GM19467 (cell line): ENCODE data around the gene CRHBP.
"Not testable (repeated sequence)": the region's sequence is repeated elsewhere in the genome, so short reads cannot be mapped to it uniquely, and the experiment has no call there.

Experiments used
- ATAC-seq: cut with Tn5 transposase; IDR thresholded peaks from one replicate; pipeline ENCODE4 v1.9.1; 2021; ENCODE audit warnings: mild to moderate bottlenecking, moderate library complexity; ENCODE audit not compliant: unreplicated experiment

Gene CRHBP

GRCh38 chr5:76952795-76953536 is at the start of gene CRHBP:
CRHBP (plus strand) TSS chr5:76953045; CDS start chr5:76953135, 90 bp downstream.
- ATAC-seq = no peak

- no peak for ATAC-seq
These were observed 44.7 kb upstream of the CRHBP start for GRCh38 chr5:76908166-76908565.

GRCh38 chr5:76910344-76910933 is 42.4 kb upstream of the CRHBP start:
- ATAC-seq = not testable (repeated sequence)

GRCh38 chr5:76914671-76915070 is 38.2 kb upstream of the CRHBP start:
- not testable (repeated sequence) for ATAC-seq

- no peak for ATAC-seq
These were observed 34.3 kb upstream of the CRHBP start for GRCh38 chr5:76918539-76918938.

- ATAC-seq = no peak
These were observed 32.4 kb upstream of the CRHBP start for GRCh38 chr5:76920491-76920890.

GRCh38 chr5:76926329-76927105 is 26.3 kb upstream of the CRHBP start:
- no peak for ATAC-seq

- no peak for ATAC-seq
These were observed 24.9 kb upstream of the CRHBP start for GRCh38 chr5:76927961-76928360.

- ATAC-seq = no peak
These were observed 22.8 kb upstream of the CRHBP start for GRCh38 chr5:76930083-76930482.

GRCh38 chr5:76938177-76938576 is 14.7 kb upstream of the CRHBP start:
- no peak for ATAC-seq

GRCh38 chr5:76941000-76941399 is 11.8 kb upstream of the CRHBP start:
- ATAC-seq = no peak

- no peak for ATAC-seq
These were observed 11.4 kb upstream of the CRHBP start for GRCh38 chr5:76941442-76941841.

- ATAC-seq = no peak
These were observed 10.3 kb upstream of the CRHBP start for GRCh38 chr5:76942581-76942980.

GRCh38 chr5:76943006-76943405 is 9.8 kb upstream of the CRHBP start:
- no peak for ATAC-seq

- no peak for ATAC-seq
These were observed 8.2 kb upstream of the CRHBP start for GRCh38 chr5:76944638-76945037.

- ATAC-seq = not testable (repeated sequence)
These were observed 7.6 kb upstream of the CRHBP start for GRCh38 chr5:76945238-76945637.

GRCh38 chr5:76946090-76946489 is 6.8 kb upstream of the CRHBP start:
- ATAC-seq = no peak

GRCh38 chr5:76947082-76947503 is 5.8 kb upstream of the CRHBP start:
- ATAC-seq = no peak

GRCh38 chr5:76953551-76954382 is 922 bp downstream of the CRHBP start:
- no peak for ATAC-seq

- no peak for ATAC-seq
These were observed 1.5 kb downstream of the CRHBP start for GRCh38 chr5:76954383-76954763.

- no peak for ATAC-seq
These were observed 3.2 kb downstream of the CRHBP start for GRCh38 chr5:76956033-76956432.
